ENCODE results near the gene VTI1B. TPM values are rescaled to one million over a fixed set of nuclear protein-coding genes. Genes with fewer than 3 reads are reported as not detected.
"Not testable (repeated sequence)": the region's sequence is repeated elsewhere in the genome, so short reads cannot be mapped to it uniquely, and the experiment has no call there.

The VTI1B gene
- total RNA-seq, 2 experiments from 2014 or later, result 41.5 to 93.3 TPM

GRCh38 chr14:67630186-67630585, 44.2 kb downstream of the VTI1B start:
- H3K9me2 ChIP-seq (ENCODE audit: insufficient read depth, low read length), result no peaks in the 10 kb centered on the region
- H4K20me1 ChIP-seq (ENCODE audit: insufficient read depth, low read length), result no peaks in the 10 kb centered on the region
- BruUV-seq (replicated peaks), result no TSS peak
- no peaks in the 10 kb centered on the region for H3K79me2 ChIP-seq (ENCODE audit: insufficient read depth, low read depth, low read length)
- H3K9me3 ChIP-seq (ENCODE audit: low read length), result no peaks in the 10 kb centered on the region
- no peak overlapping the region for H3K4me2 ChIP-seq (ENCODE audit: low read length)
- POLR2A ChIA-PET, result no interaction called here
- H2AFZ ChIP-seq (ENCODE audit: low read length), result no peak overlapping the region
- CTCF ChIA-PET (ENCODE audit: unreplicated experiment), result no interaction called here
- no peak for DNase-seq (ENCODE audit: low spot score)
- no peaks in the 10 kb centered on the region for H3K36me3 ChIP-seq (ENCODE audit: insufficient read depth, low read length)
- H3K4me1 ChIP-seq (ENCODE audit: insufficient read depth, low read length, poor library complexity, severe bottlenecking), result no peaks in the 10 kb centered on the region
- no peak for TF ChIP-seq EZH2phosphoT487 (IDR thresholded peaks at IDR 0.05; ENCODE audit: borderline replicate concordance, low read depth, low read length)
- TF ChIP-seq, protein P1, sequence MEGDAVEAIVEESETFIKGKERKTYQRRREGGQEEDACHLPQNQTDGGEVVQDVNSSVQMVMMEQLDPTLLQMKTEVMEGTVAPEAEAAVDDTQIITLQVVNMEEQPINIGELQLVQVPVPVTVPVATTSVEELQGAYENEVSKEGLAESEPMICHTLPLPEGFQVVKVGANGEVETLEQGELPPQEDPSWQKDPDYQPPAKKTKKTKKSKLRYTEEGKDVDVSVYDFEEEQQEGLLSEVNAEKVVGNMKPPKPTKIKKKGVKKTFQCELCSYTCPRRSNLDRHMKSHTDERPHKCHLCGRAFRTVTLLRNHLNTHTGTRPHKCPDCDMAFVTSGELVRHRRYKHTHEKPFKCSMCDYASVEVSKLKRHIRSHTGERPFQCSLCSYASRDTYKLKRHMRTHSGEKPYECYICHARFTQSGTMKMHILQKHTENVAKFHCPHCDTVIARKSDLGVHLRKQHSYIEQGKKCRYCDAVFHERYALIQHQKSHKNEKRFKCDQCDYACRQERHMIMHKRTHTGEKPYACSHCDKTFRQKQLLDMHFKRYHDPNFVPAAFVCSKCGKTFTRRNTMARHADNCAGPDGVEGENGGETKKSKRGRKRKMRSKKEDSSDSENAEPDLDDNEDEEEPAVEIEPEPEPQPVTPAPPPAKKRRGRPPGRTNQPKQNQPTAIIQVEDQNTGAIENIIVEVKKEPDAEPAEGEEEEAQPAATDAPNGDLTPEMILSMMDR (conservative IDR thresholded peaks at IDR 0.05; ENCODE audit: low read length), result no peak
- no peak overlapping the region for H3K4me3 ChIP-seq (ENCODE audit: low read depth, low read length, poor library complexity, severe bottlenecking)
- intact Hi-C loops (cut with micrococcal nuclease; ENCODE audit: unreplicated experiment), result no loop called here
- no peak overlapping the region for H3K27ac ChIP-seq (ENCODE audit: low read depth, low read length, poor library complexity, severe bottlenecking)

DNA sequence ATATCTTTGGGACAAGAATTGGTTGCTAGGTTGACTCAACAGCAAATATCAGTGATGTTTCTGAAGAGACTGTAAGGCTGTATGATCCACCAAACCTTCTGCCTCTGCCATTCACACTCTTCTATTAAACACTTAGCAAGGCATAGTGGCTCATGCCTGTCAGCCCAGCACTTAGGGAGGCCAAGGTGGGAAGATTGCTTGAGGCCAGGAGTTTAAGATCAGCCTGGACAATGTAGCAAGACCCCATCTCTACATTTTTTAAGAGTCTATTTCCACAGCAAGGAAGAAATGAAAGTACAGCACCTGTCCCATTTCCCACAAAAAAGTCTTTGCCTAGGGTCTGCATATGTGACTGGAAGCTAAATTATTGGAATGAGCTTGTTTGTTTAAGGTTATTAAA, 46.9 kb downstream of the VTI1B start:
- Histone ChIP-seq H3K4me1 (ENCODE audit: insufficient read depth, low read length, poor library complexity, severe bottlenecking) (peaks cover 8% of the 10 kb centered on the region), H3K9me3 (ENCODE audit: low read length) (no peaks in the 10 kb centered on the region), H3K36me3 (ENCODE audit: insufficient read depth, low read length) (no peaks in the 10 kb centered on the region), H3K9me2 (ENCODE audit: insufficient read depth, low read length) (no peaks in the 10 kb centered on the region), H4K20me1 (ENCODE audit: insufficient read depth, low read length) (no peaks in the 10 kb centered on the region), H2AFZ (ENCODE audit: low read length) (no peak overlapping the region), H3K27ac (ENCODE audit: low read depth, low read length, poor library complexity, severe bottlenecking) (no peak overlapping the region), H3K4me2 (ENCODE audit: low read length) (no peak overlapping the region), H3K79me2 (ENCODE audit: insufficient read depth, low read depth, low read length) (no peaks in the 10 kb centered on the region), H3K4me3 (ENCODE audit: low read depth, low read length, poor library complexity, severe bottlenecking) (no peak overlapping the region)
- CTCF ChIA-PET (ENCODE audit: unreplicated experiment), result no interaction called here
- no peak for TF ChIP-seq EZH2phosphoT487 (IDR thresholded peaks at IDR 0.05; ENCODE audit: borderline replicate concordance, low read depth, low read length)
- POLR2A ChIA-PET, result no interaction called here
- no TSS peak for BruUV-seq (replicated peaks)
- intact Hi-C loops (cut with micrococcal nuclease; ENCODE audit: unreplicated experiment), result no loop called here
- no peak for DNase-seq (ENCODE audit: low spot score)

DNA sequence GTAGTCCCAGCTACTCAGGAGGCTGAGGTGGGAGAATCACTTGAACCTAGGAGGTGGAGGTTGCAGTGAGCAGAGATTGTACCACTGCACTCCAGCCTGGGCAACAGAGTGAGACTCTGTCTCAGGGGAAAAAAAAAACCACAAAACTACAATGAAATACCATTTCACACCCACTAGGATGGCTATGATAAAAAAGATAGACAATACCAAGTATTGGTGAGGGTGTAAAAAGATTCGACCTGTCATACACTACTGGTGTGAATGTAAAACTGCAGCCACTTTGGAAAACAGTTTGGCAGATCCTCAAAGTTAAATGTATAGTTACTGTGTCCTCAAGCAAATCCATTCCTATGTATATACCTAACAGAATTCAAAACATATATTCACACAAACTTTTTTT, 48.3 kb downstream of the VTI1B start:
- H3K9me2 ChIP-seq (ENCODE audit: insufficient read depth, low read length); H3K4me2 ChIP-seq (ENCODE audit: low read length); DNase-seq (ENCODE audit: low spot score); BruUV-seq (replicated peaks); H3K79me2 ChIP-seq (ENCODE audit: insufficient read depth, low read depth, low read length); H3K9me3 ChIP-seq (ENCODE audit: low read length); CTCF ChIA-PET (ENCODE audit: unreplicated experiment); POLR2A ChIA-PET; H4K20me1 ChIP-seq (ENCODE audit: insufficient read depth, low read length); H3K27ac ChIP-seq (ENCODE audit: low read depth, low read length, poor library complexity, severe bottlenecking); H3K4me3 ChIP-seq (ENCODE audit: low read depth, low read length, poor library complexity, severe bottlenecking); H2AFZ ChIP-seq (ENCODE audit: low read length); H3K36me3 ChIP-seq (ENCODE audit: insufficient read depth, low read length); intact Hi-C loops (cut with micrococcal nuclease; ENCODE audit: unreplicated experiment): not testable (repeated sequence)
- H3K4me1 ChIP-seq (ENCODE audit: insufficient read depth, low read length, poor library complexity, severe bottlenecking), result peaks cover 12% of the 10 kb centered on the region

DNA sequence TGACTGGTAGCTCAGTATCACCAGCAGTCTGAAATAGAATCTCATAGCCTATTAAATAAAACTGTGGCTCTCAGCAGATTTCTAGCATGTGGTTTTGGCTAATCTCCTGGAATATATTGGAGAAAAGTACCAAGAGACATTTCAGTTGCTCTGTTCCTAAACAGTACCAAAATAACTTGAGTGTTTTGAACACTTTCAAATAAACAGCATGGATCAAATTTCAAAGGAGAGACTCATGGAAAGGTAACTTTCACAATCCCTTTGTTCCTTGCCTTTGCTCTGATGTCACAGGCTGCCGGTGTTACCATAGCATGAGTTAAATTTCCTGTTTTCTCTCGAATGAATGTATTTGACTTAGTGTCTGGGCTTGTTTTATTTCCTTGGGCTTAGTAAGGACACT, 51.3 kb downstream of the VTI1B start:
- Histone ChIP-seq H3K27ac (ENCODE audit: low read depth, low read length, poor library complexity, severe bottlenecking) (no peak overlapping the region), H3K4me2 (ENCODE audit: low read length) (peak overlapping the region; percentile 33)

More for the DNA sequence above, 51.3 kb downstream of the VTI1B start:
- Histone ChIP-seq H3K4me3 (ENCODE audit: low read depth, low read length, poor library complexity, severe bottlenecking) (no peak overlapping the region), H3K9me3 (ENCODE audit: low read length) (no peaks in the 10 kb centered on the region), H3K36me3 (ENCODE audit: insufficient read depth, low read length) (no peaks in the 10 kb centered on the region), H3K79me2 (ENCODE audit: insufficient read depth, low read depth, low read length) (no peaks in the 10 kb centered on the region), H3K4me1 (ENCODE audit: insufficient read depth, low read length, poor library complexity, severe bottlenecking) (peaks cover 25% of the 10 kb centered on the region), H4K20me1 (ENCODE audit: insufficient read depth, low read length) (no peaks in the 10 kb centered on the region), H3K9me2 (ENCODE audit: insufficient read depth, low read length) (no peaks in the 10 kb centered on the region), H2AFZ (ENCODE audit: low read length) (peak overlapping the region; percentile 75)
- intact Hi-C loops (cut with micrococcal nuclease; ENCODE audit: unreplicated experiment), result no loop called here
- no TSS peak for BruUV-seq (replicated peaks)
- CTCF ChIA-PET (ENCODE audit: unreplicated experiment), result interaction anchor here (1.0 kb wide), 1 partner anchor 11 kb away, joined by 3 read pairs; no protein-coding TSS in a partner anchor
- POLR2A ChIA-PET, result interaction anchor here (1.0 to 1.1 kb wide), 2 partner anchors 10 to 37 kb away, joined by 3 read pairs; no protein-coding TSS in a partner anchor
- no peak for DNase-seq (ENCODE audit: low spot score)
- TF ChIP-seq, protein P1 (conservative IDR thresholded peaks at IDR 0.05; ENCODE audit: low read length), result no peak
- no peak for TF ChIP-seq EZH2phosphoT487 (IDR thresholded peaks at IDR 0.05; ENCODE audit: borderline replicate concordance, low read depth, low read length)

Data from OCI-LY7 (cell line).